Stimulated activated CD4-positive, alpha-beta T cell treated with anti-CD3 and anti-CD28 coated beads, TNF-alpha, amount 100 ng/mL, for 48 hours (primary cell): ENCODE measurements around the gene KRT2.
"Not testable (repeated sequence)": the region's sequence is repeated elsewhere in the genome, so short reads cannot be mapped to it uniquely, and the experiment has no call there.

Experiments used
- DNase-seq, 3 donors: peaks; one replicate each; pipeline ENCODE4 v3.0.0-alpha.2; 2020; ENCODE audit warnings: low read depth in 3 of 3

The KRT2 gene

DNA sequence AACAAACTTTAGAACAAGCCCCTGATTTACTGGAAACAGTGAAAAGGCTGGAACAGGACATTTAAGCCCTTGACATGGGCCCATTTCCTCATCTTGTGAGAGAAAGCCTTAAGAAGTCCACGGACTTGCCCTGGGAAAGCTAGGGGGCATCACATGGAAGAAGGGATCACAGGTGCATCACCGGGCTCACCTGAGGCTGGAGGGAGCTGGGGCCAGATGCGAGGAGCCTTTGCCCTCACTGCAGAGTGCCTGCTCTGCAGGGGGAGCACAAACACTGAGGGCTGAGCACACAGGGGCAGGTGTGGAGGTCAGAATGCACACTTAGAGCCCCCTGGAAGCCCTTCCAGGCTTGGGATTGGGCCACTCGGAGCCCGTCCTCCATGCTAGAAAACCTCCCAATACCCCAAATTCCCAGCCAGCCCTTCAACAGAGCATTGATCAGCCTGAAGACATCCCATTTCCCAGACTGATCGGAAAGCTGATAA lies 33.4 kb upstream of the KRT2 start:
- no peak for DNase-seq

DNA sequence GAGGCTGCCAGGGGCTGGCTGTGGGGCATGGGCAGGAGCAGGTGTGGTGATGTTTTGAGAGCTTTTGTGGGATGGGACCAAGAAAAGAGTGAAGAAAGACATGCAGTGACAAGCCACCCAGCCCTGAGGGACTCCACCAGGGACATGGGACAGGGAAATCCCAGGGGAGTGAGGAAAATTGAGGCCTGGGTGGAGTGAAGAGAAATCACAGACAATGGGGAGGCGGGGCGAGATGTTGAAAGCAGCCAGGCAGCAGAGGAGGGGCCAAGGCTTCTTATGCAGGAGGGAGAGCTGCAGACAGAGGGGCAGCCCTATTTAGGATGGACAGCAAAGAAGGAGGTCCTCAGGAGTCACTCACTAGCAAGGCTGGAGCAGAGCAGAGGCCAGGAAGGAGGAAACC lies 32.4 kb upstream of the KRT2 start:
- DNase-seq: no peak

DNA sequence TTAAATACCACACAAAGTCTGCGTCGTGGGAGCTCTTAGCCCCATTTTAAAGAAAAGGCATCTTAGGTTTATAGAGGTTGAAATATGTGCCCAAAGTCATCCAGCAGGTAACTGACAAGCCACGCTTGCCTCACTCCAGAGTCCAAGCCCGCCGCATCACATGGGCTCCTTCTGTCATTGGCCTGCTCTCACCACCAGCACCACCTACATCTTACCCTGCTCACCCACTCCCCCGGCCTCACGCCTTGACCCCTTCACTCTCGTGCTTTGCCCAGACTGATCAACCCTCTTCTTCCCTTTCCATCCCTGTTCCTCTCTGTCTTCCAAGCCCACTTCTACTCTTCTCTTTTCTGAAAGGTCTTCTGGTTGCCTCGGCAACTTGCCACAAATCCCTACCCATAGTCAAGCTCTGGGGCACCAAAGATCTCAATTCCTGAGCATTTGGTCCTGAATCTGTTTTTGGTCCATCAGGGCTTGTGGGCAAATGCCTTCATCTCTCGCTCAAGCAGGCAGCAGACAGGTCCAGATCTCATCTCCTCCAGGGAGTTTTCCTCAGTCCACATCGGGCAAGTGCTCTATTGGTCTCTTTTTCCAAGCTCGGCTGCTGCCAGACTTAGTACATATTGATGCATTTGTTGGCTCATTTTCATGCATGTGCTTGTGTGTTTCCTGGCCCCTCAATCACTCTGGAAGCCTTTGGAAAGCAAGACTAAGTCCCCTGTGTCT lies 31.7 kb upstream of the KRT2 start:
- no peak for DNase-seq

DNA sequence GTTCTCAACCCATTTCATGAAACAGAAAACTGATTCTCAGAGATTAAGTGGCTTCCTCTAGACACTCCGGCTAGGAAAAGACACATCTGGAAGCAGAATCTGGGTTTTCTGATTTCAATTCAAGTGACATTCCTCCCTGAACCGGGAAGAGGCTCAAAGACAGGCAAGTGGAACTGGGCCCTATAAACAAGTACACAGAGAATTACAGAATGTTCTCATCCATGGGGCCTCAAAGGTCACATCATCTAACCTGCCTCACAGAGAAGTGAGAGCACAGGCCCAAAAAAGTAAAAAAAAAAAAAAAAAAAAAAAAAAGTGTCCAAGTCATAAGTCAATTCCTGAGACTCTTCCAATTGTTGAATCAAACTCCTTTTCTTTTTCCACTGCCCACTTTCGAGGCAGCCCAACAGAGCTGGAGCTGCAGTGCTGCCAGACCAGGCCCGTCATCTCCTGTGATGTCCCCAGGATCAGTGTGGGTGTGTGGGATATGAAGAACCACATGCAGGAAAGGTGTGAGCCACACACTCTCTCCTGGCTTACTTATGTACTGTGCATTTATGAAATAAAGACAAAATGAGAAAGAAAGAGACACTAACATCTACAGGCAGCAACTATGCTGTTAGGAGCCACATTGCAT lies 31.0 kb upstream of the KRT2 start:
- no peak for DNase-seq

DNA sequence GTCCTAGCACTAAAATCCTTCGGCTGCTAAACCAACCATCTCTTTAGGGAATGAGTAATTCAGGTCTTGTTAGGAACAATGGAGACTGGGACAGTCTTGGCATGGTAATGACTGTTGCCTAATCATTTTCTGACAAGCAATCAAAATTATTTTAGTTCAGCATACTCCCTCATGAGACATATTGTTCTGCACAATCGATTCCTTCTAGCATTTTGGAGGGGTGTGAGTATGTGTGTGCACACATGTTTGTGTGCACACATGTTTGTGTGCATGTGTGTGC lies 30.3 kb upstream of the KRT2 start:
- DNase-seq: no peak

DNA sequence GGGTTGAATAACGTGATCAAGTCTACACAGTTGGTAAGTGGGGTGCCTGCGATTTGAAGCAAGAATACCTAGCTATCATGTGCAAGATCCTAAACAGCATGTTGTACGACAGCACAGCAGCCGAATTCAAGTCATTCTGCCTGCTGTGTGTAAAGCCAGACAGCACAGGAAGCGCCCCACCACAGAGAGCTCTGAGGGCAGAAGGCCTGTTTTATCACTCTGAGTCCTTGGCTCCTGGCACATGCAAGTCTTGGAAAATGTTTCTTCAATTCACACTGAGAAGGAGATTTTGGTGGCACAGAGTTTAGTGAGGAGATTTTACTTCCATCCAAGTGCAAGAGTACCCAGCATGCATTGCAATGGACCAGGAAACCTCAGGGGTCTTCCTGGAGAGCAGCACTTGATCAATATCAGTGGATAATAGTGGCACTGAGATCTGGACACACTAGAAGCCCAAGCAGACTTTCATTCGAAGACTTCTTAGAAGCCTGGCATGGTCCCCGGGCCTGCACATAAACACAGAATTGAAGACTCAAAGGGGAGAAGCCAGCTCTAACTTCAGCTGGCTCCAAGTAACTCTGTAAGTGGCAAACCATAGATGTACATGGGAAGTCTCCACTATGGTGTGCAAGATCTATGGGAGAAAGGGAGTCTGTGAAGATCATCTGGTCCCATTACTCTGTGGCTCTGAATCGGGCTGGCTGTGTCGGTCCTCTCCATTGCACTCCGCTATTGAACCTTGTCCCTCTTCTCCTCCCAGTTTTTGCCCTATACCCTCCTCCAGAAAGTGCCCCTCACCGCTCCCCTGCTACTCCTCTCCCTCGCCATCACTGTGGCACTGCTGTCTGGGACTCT lies 29.7 kb upstream of the KRT2 start:
- DNase-seq: no peak

DNA sequence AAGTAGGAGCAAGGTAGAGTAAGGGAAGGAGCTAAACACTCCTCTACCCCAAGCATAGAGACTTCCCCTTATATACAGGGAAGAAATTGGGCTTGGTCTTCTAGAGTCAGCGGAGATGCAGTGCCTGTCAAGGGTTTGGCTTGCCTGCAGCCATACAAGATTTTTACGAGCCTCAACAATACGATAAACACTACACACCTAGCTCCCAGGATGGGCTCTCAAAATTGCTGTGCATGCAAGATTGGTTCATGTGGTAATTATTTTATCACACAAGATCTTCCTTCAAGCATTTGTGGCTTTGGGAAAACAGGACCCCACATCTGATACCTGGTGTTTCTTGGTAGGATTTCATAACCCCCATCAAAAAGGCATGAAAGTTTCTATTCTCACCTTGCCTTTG lies 28.4 kb upstream of the KRT2 start, which contains the start of gene KRT1:
Gene KRT1, minus strand, starts transcription at position 45 of the 400 bp plus-strand sequence. CDS start 59 bp downstream, outside the sequence.
- DNase-seq: no peak

DNA sequence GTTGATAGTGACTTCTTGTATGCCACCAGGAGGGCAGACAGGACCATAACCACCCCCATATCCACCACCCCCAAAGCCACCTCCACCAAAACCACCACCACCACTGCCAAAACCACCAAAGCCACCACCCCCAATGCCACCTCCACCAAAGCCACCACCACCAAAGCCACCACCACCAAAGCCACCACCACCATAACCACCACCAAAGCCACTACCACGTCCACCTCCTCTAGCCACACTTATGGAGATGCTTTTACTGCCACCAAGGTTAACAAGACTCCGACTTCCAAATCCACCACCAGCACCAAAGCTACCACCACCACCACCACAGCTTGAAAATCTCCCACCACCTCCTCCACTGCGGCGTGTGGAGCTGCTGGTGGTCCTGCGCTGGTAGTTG lies 27.9 kb upstream of the KRT2 start:
- no peak for DNase-seq

DNA sequence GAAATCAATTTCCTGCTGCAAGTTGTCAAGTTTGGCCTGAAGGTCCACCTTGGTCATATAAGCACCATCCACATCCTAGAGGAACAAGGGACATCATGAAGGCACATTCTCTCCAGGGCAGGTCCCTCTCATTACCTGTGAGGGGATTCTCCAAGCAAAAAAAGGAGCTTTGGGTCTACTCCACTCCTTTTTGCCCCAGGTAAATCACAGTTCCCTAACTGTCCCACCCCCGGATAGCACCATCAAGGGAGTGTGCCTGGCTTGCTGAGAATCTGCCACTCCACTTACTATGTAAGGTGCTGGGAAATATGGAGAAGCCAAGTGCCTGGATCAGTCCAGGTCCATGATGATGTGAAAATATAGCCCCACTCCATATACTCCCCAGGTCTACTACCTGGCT lies 25.7 kb upstream of the KRT2 start:
- DNase-seq: no peak

DNA sequence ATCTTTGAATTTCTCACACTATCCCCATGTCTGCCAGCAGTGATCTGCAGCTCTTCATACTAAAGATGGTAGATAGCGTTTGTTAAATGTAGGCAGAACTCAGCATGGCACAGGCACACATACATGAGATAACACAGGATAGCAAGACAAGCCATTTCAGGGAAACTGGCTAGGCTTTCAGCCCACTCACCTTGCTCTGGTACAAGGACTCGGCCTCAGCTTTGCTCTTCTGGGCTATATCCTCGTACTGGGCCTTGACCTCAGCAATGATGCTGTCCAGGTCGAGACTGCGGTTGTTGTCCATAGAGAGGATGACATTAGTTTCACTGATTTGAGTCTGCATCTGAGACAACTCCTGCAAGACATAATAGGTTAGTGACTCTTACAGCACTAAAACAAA lies 25.1 kb upstream of the KRT2 start:
- no peak for DNase-seq

DNA sequence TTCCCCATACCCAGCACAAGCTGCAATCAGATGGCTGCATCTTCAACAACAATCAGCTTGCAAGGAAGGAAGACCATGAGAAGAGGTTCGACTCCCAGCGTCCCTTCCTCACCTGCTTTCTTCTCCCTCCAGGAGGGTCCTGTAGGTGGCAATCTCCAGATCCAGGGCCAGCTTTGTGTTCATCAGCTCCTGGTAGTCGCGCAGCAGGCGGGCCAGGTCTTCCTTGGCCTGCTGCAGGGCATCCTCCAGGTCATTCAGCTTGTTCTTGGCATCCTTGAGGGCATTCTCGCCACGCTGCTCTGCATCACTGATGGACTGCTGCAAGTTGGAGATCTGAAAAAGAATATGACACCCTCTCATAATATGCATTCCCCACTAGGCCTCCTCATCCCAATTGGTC lies 24.2 kb upstream of the KRT2 start:
- DNase-seq: no peak

DNA sequence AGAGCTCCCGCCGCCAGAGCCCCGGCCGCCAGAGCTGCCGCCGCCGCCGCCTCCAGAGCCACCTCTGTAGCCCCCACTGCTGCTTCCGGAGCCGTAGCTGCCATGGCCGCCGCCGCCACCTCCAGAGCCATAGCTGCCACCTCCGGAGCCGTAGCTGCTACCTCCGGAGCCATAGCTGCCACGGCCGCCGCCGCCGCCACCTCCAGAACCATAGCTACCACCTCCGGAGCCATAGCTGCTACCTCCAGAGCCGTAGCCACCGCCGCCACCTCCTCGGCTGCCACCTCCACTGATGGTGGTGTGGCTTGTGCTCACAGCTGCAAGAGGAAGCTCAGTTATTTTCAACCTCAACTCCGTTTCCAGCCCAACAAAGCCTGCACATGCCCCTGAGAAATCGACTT lies 23.3 kb upstream of the KRT2 start:
- no peak for DNase-seq

DNA sequence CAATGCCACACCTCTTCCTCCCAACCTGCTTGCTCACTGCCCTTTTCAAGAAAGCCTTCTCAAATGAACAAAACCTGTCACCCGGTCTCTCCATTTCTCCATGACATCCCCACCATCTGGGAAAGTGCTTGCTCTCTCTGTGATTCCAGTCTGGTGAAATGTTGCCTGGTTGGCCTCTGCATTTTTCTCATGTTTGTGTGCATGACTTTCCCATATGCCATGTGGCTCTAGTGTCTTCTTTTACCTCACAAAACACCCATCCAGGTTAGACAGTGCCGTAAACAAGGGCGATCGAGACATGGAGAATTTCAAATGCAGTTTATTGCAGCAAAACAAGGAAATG lies 22.4 kb upstream of the KRT2 start:
- DNase-seq: no peak

DNA sequence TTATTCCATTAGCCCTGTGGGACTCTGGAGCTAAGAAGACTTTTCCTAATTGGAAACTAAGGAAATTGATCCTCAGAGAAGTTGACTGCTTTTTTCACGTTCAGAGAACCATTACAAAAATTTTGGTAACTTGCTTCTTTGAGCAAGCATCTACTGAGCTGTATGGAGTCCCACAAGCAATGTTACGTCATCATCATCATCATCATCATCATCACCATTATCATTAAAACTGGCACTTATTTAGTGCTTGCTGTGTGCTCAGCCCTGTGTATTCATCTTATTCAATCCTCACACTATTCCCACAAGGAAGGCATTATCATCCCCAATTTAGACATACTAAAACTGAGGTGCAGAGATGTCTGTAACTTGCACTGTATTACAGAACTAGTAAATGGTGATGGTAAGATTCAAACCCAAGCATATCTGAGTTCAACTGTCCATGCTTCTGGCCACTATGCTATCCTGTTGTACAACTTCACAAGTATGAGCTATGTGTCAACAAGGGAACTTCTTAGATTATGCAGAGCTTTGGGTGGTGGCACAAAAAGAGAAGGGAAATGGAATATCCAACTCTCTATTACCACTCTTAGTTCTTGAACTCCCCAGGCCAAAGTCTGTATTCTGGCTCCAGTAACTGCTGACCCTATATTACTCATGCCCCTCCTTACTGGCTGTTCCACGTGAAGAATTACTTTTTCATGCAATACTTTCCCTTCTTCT lies 21.9 kb upstream of the KRT2 start:
- DNase-seq: no peak

DNA sequence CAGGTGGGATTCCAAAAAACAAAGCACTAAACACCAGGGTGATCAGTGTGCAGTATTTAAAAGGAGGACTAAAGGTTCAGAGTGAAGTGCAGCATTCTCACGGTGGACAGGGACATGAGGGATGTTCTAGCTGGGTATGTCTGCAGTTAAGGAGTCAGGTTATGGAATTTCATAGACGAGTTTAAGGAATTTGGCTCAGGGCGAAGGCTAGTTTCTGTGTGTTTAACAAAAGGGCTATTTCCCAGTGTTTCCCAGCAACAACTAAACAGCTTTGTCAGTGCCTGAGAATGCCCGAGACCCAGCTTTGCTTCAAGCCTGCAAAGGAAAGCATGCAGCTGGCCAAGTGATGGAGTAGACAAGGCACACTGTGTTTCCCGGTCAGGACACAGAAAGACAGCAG lies 21.2 kb upstream of the KRT2 start:
- no peak for DNase-seq

DNA sequence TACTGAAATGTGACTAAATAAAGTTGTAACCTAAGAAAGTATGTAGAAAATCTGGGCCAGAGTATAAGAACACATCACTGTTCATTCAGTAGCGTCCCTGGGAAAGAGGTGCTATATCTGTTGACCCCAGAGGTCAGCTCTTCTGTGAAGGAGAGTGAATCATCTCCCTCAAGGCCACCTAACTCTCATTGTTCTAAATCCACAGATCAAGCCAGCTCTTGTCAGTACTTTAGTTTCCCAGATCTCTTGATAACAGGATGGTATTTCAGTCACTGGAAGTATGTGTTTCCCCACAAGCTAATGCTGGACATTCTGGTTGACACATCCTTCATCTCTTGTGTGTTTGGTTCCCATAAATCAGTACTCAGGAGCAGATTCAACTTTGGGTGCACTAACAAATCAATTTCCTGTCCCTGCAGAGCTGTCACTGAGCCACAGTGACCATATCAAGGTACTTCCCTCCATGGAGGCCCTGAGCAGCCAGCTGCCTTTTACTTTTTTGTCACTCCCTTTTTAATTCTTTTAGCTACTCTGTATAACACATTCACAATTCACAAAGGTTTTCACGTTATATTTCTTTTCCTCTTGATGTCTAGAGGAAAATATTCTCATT lies 20.4 kb upstream of the KRT2 start:
- no peak for DNase-seq

DNA sequence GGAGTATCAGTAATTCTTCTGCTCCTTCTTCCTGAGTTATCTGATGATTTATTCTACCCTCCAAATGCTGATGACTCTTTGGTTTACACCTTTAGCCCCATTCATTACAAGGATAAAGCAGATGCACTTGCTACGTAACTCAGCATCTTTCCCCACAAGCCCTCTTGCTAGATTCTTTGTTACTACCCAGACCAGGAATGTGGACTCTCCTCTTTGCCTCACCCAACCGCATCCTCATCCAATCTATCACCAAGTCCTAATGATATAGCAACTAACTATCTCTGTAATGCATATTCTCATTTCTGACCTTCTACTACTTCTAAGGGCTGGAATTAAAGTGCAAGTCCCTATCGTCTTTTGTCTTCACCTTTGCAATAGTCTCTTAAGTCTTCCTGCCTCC lies 18.9 kb upstream of the KRT2 start:
- DNase-seq: no peak

DNA sequence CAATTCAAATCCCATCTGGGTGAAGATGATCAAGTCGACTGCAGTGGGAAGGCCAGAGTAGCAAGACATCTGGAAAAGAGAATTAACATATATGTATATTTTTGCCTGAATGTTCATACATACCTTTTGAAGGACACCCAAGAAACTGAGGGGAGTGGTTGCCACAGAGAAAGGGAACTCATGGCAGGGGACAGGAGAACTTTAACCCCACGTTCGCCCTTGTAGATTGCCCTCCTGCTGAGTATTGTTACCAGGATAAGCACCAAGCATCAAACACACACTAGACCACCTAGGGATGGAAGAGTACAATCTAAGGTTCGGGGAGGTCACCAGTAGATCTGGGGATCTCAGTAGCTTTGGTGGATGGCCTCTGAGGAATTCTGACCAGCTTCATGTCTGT lies 18.5 kb upstream of the KRT2 start:
- DNase-seq: no peak

DNA sequence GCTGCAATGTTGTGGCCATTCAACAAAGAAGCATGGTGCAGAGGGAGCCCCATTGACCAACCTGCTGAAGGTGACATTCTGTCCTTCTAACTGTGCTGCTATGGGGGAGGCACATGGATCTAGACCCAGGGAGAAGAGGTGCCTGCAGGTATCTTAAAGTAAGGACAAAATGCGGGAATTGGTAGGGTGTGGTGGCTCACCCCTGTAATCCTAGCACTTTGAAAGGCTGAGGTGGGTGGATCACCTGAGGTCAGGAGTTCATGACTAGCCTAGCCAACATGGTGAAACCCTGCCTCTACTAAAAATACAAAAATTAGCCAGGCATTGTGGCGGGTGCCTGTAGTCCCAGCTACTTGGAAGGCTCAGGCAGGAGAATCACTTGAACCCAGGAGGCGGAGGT lies 17.9 kb upstream of the KRT2 start:
- DNase-seq: not testable (repeated sequence)

DNA sequence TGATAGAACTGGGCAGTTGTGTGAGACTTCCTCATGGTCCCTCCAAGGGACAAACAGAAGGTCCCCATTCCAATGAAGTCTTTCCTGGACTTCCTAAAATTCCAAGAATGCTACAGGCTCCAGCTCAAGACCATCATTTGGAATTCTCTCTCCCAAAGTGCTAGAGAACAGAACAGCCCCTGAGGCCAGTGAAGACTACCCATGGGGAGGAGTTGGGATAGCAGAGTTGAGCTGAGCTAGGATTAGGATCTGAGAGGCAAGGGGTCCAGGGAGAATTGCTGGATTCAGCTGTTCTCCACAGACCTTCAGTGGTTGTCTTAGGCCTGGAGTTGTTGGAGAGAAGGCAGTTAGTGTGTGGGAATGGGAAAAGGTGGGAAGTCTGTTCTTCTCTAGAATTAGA lies 17.4 kb upstream of the KRT2 start:
- DNase-seq: no peak

DNA sequence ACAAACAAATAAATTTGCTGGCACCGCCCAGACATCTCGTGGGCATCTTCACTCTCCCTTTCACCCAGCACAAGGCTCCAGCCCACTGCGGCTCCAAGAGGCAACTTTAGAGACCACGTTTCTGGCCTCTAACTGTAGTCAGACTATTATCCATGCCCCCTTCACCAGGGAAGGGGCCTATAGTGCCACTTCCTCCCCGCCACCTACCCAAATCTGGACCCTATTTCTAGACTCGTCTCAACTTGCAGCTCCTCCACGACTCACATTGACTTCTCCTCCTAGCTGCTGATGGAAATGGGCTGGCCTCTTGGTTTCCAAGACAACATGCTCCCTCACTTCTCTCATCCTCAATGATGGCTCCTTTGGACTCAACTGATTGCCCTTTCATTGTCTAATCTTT lies 15.9 kb upstream of the KRT2 start:
- no peak for DNase-seq

DNA sequence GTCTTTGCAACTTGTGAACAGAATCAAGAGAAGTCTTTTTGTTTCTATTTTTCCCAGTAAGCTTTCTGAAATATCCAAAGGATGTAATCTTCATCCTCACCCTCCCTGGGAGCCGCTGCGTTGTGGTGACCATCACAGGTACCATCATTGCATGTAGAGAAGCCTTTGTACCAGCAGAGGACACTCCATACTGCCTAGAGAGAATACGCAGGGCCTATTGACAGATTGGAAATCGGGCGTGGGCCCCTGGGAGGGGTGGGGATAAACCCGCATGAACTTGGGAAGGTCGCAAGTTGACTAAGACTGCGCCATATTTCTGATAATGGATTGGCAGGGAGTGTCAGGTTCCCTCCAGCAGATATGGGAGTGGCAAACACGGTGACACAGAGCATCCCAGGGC lies 15.5 kb upstream of the KRT2 start:
- DNase-seq: no peak
